Measurements from ENCODE around the gene ZNF816.

ZNF816 gene

GRCh38 chr19:52959613-52960295, 2.9 kb downstream of the ZNF816 start:
- Histone ChIP-seq H3K27ac (no peak overlapping the region), H3K36me3 (peaks cover 50 to 58% (median 55%) of the 10 kb centered on the region in 3 donors), H3K4me1 (peaks cover 0 to 17% (median 6%) of the 10 kb centered on the region in 4 donors), H3K4me3 (no peak overlapping the region), H3K27me3 (no peaks in the 10 kb centered on the region), H3K9me3 (peaks cover 0 to 46% (median 37%) of the 10 kb centered on the region in 3 donors)
- peak in 1 of 2 donors; percentile 58 for DNase-seq
- TF ChIP-seq, protein P1, sequence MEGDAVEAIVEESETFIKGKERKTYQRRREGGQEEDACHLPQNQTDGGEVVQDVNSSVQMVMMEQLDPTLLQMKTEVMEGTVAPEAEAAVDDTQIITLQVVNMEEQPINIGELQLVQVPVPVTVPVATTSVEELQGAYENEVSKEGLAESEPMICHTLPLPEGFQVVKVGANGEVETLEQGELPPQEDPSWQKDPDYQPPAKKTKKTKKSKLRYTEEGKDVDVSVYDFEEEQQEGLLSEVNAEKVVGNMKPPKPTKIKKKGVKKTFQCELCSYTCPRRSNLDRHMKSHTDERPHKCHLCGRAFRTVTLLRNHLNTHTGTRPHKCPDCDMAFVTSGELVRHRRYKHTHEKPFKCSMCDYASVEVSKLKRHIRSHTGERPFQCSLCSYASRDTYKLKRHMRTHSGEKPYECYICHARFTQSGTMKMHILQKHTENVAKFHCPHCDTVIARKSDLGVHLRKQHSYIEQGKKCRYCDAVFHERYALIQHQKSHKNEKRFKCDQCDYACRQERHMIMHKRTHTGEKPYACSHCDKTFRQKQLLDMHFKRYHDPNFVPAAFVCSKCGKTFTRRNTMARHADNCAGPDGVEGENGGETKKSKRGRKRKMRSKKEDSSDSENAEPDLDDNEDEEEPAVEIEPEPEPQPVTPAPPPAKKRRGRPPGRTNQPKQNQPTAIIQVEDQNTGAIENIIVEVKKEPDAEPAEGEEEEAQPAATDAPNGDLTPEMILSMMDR (IDR thresholded peaks at IDR 0.05), result no peak
- intact Hi-C loops (cut with DNase I; ENCODE audit: low total_unique reads), result no loop called here

DNA sequence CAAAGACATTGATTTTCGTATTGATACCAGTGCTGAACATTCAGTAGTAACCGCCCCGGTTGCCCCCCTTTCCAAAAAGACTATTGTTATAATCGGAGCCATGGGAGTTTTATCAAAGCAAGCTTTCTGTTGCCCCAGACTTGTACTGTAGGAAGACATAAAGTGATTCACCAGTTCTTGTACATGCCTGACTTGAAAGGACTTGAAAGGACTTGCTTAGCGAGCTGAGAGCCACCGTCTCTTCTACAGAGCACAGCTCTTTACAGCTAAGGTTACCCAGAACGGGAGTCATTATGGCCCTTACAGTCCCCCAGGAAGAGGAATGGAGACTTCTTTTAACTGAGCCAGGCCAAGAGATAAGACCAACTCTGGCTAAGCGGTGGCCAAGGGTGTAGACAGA, 5.1 kb downstream of the ZNF816 start:
- H3K36me3 ChIP-seq, result peaks cover 68 to 75% (median 73%) of the 10 kb centered on the region in 3 donors
- intact Hi-C loops (cut with DNase I; ENCODE audit: low total_unique reads), result no loop called here
- H3K4me1 ChIP-seq, result peaks cover 0 to 9% (median 3%) of the 10 kb centered on the region in 4 donors
- no peak for DNase-seq
- peaks cover 0 to 64% (median 39%) of the 10 kb centered on the region in 3 donors for H3K9me3 ChIP-seq
- no peak overlapping the region for H3K4me3 ChIP-seq
- no peak overlapping the region for H3K27ac ChIP-seq
- no peaks in the 10 kb centered on the region for H3K27me3 ChIP-seq
- TF ChIP-seq, protein P1 (IDR thresholded peaks at IDR 0.05), result no peak

DNA sequence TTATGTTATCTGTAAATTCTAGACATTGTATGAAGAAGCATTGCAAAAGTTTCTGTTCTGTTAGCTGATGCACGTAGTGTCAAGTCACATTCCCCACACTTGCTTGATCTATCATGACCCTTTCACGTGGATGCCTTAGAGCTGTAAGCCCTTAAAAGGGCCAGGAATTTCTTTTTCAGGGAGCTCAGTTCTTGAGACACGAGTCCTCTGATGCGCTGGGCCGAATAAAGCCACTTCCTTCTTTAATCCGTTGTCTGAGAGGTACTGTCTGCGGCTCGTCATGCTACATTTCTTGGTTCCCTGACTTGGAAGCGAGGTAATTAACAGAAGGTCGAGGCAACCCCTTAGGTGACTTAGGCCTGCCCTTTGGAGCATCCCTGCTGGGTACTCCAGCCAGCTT, 5.8 kb downstream of the ZNF816 start:
- H3K4me1 ChIP-seq, result peaks cover 0 to 6% (median 2%) of the 10 kb centered on the region in 4 donors
- TF ChIP-seq, protein P1 (IDR thresholded peaks at IDR 0.05), result no peak
- peaks cover 0 to 71% (median 46%) of the 10 kb centered on the region in 3 donors for H3K9me3 ChIP-seq
- H3K27ac ChIP-seq, result no peak overlapping the region
- H3K4me3 ChIP-seq, result no peak overlapping the region
- no peak for DNase-seq
- H3K27me3 ChIP-seq, result no peaks in the 10 kb centered on the region
- peaks cover 75 to 81% (median 80%) of the 10 kb centered on the region in 3 donors for H3K36me3 ChIP-seq
- intact Hi-C loops (cut with DNase I; ENCODE audit: low total_unique reads), result no loop called here

- intact Hi-C loops (cut with DNase I; ENCODE audit: low total_unique reads), result loop anchor here (10.0 kb wide), 1 partner anchor 155 kb away; the partner anchor contains the start of gene ZNF160
- H3K9me3 ChIP-seq, result peaks cover 14 to 83% (median 66%) of the 10 kb centered on the region in 3 donors
Observed at GRCh38 chr19:52949422-52949821, 13.3 kb downstream of the ZNF816 start.

DNA sequence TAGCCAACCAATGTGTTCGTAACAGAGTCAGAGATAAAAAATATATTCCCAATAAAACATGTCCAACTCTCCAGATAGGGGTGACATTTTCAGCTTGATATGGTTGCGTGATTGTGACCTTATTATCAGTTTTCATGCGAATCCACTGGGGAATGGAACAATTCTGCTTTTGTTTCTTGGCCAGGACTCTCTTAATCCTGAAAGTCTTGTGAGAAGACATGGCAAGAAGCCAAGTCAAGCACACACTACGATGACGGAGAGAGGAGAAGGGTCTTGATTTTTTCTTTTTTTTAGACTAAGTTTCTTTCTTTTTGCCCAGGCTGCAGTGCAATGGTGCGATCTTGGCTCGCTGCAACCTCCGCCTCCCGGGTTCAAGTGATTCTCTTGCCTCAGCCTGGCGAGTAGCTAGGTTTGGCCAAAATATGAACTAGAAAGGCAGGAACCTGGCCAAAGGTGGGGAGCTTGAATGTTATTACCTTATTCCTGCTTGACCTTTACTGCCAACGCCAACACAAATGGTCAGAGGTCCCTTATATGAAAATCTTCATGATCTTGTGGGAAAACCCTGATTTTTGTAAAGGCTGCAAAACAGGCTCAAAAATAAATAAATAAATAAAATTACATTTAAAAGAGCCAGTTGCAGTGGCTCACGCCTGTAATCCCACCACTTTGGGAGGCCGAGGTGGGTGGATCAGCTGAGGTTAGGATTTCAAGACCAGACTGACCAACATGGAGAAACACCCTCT, 14.5 kb downstream of the ZNF816 start:
- Histone ChIP-seq H3K9me3 (peaks cover 14 to 75% (median 66%) of the 10 kb centered on the region in 3 donors), H3K4me3 (no peak overlapping the region), H3K27ac (no peak overlapping the region), H3K36me3 (peaks cover 34 to 53% (median 45%) of the 10 kb centered on the region in 3 donors), H3K27me3 (no peaks in the 10 kb centered on the region), H3K4me1 (peaks cover 0 to 5% (median 2%) of the 10 kb centered on the region in 4 donors)
- intact Hi-C loops (cut with DNase I; ENCODE audit: low total_unique reads), result loop anchor here (10.0 kb wide), 1 partner anchor 157 kb away; the partner anchor contains the start of gene ZNF160
- TF ChIP-seq, protein P1 (IDR thresholded peaks at IDR 0.05), result no peak
- DNase-seq, result no peak

More at GRCh38 chr19:52949422-52949821, 13.3 kb downstream of the ZNF816 start:
- H3K27me3 ChIP-seq, result no peaks in the 10 kb centered on the region
- no peak overlapping the region for H3K27ac ChIP-seq
- H3K36me3 ChIP-seq, result peaks cover 43 to 62% (median 53%) of the 10 kb centered on the region in 3 donors
- TF ChIP-seq, protein P1 (IDR thresholded peaks at IDR 0.05), result no peak
- H3K4me1 ChIP-seq, result no peaks in the 10 kb centered on the region
- no peak overlapping the region for H3K4me3 ChIP-seq
- no peak for DNase-seq

Measured in tibial artery (tissue), 4 donors.